GM12874 (cell line): ENCODE data around the gene SMAD5.

Experiments
- TF ChIP-seq, protein P1 (sequence below): IDR thresholded peaks from 2 replicates; pipeline ENCODE4 v1.5.1; 2011; ENCODE audit warnings: low read depth, mild to moderate bottlenecking, control low read depth, low read length, moderate library complexity; ENCODE audit not compliant: insufficient read depth

Gene SMAD5

GRCh38 chr5:136133922-136134379 is 1.3 kb downstream of the SMAD5 start:
- TF ChIP-seq, protein P1, sequence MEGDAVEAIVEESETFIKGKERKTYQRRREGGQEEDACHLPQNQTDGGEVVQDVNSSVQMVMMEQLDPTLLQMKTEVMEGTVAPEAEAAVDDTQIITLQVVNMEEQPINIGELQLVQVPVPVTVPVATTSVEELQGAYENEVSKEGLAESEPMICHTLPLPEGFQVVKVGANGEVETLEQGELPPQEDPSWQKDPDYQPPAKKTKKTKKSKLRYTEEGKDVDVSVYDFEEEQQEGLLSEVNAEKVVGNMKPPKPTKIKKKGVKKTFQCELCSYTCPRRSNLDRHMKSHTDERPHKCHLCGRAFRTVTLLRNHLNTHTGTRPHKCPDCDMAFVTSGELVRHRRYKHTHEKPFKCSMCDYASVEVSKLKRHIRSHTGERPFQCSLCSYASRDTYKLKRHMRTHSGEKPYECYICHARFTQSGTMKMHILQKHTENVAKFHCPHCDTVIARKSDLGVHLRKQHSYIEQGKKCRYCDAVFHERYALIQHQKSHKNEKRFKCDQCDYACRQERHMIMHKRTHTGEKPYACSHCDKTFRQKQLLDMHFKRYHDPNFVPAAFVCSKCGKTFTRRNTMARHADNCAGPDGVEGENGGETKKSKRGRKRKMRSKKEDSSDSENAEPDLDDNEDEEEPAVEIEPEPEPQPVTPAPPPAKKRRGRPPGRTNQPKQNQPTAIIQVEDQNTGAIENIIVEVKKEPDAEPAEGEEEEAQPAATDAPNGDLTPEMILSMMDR, result no peak

- TF ChIP-seq, protein P1, result no peak
Observed at GRCh38 chr5:136134653-136135052, 2.0 kb downstream of the SMAD5 start.

- TF ChIP-seq, protein P1, result no peak
Observed at GRCh38 chr5:136135536-136135935, 2.9 kb downstream of the SMAD5 start.

- TF ChIP-seq, protein P1, result no peak
Observed at GRCh38 chr5:136137497-136138220, 5.0 kb downstream of the SMAD5 start.

GRCh38 chr5:136141561-136141960 is 8.9 kb downstream of the SMAD5 start:
- TF ChIP-seq, protein P1, result no peak

DNA sequence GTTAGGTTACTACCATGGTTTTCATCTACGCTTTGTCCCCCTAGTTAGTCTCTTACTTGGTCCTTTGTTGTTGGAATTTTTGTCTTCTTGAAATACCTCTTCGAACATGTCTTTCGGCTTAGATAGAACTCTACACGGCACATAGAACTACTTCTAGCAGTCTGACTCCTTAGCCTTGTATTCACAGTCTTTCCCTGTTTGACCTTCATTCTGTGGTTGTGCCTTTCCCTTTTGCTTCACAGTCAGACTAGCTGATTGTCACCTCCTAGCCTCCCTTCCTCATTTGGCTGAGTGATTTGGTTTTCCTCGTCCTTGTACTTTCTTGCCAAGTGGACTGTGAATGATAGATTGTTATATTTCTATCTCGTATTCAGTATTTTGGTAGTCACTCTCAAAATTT is 10.7 kb downstream of the SMAD5 start:
- TF ChIP-seq, protein P1, result no peak

GRCh38 chr5:136143763-136144162 is 11.1 kb downstream of the SMAD5 start:
- TF ChIP-seq, protein P1, result no peak
